ENCODE data around the gene DBH.
A peak's percentile ranks its signal among the peaks of the same experiment; 100 is the strongest.

Gene DBH

DNA sequence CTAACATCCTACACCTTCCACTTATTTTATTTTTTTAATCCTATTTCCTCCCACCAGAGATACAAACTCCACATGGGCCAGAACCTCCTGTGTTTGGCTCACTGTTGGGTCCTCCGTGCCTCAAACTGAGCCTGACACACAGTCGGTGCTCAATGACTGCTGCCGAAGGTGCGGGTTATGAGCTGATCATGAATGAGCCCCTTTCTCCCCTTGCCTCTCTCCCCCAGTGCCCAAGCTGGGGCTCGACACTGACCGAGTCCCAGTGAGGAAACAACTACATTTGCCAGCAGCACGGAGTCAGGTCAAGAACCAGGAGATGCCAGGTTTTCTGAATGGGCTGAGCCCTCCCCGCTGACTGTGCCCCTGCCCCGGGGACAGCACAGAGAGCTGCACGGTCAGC is 57.0 kb downstream of the DBH start:
- H3K4me3 Mint-ChIP-seq = no peak overlapping the region
- H3K27ac Mint-ChIP-seq = no peak overlapping the region
- no peaks in the 10 kb centered on the region for H3K9me3 Mint-ChIP-seq (ENCODE audit: low read depth)
- no peaks in the 10 kb centered on the region for H3K27me3 Mint-ChIP-seq
- peaks cover 19% of the 10 kb centered on the region for H3K4me1 Mint-ChIP-seq (ENCODE audit: low read depth)
- H3K36me3 Mint-ChIP-seq = peaks cover 5% of the 10 kb centered on the region

DNA sequence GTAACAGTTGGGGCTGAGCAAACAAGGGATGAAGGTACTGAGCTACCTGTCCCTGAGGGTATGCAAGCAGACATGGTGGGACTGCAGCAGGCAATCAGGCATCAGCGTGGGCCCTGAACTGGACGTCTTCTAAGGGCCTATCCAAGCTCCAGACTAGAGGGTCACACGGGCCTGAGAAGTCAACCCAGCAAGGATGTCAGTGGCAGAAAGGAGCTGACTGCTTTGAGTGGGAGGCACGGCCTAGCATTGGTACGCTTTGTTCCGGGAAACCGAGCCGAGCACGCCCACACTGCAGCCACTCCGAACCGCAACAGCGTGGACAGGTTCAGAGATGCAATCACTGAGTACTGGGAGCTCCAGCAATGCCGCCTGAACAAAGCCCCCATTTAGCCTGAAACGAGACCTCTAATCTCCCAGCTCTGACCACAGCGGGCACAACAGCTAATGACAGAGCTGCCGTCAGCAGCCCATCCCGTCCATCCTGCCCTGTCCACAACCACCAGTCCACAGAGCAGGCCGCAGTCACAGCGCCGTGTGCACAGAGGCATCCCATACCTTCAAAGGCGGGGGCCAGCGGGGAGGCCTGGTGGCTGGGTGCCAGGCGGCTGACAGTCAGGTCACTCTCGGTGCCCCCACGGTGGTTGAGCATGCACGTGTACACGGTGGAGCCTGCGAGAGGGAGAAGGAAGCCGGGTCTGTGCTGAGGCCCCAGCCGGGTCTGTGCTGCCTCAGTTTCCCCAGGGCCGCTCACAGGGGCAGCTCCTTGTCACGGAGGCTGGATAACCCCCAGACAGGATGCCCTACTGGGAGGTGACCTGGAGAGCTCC is 57.8 kb downstream of the DBH start:
- Mint-ChIP-seq H3K36me3 (peaks cover 6% of the 10 kb centered on the region), H3K4me1 (ENCODE audit: low read depth) (peaks cover 26% of the 10 kb centered on the region), H3K4me3 (no peak overlapping the region), H3K27me3 (no peaks in the 10 kb centered on the region), H3K9me3 (ENCODE audit: low read depth) (no peaks in the 10 kb centered on the region), H3K27ac (no peak overlapping the region)

DNA sequence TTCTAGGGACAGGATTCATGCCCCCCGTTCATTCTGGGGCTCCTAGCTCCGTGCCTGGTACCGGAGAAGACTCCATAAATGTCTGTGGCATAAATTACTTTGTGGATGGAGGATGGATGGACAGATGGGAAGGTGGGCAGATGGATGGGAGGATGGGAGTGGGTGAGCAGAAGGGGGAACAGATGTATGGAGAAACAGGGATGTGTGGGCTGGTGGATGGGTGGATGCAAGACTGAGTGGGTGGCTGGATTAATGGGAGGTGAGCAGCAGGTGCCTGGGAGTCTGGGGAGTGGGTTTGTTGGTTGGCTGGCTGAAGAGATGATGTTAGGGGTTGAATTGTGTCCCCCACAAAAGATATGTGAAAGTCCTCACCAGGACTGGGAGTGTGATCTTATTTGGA is 58.5 kb downstream of the DBH start:
- Mint-ChIP-seq H3K27me3 (no peaks in the 10 kb centered on the region), H3K36me3 (peaks cover 6% of the 10 kb centered on the region), H3K4me3 (no peak overlapping the region), H3K9me3 (ENCODE audit: low read depth) (no peaks in the 10 kb centered on the region), H3K27ac (peak overlapping the region; percentile 6), H3K4me1 (ENCODE audit: low read depth) (peaks cover 29% of the 10 kb centered on the region)

DNA sequence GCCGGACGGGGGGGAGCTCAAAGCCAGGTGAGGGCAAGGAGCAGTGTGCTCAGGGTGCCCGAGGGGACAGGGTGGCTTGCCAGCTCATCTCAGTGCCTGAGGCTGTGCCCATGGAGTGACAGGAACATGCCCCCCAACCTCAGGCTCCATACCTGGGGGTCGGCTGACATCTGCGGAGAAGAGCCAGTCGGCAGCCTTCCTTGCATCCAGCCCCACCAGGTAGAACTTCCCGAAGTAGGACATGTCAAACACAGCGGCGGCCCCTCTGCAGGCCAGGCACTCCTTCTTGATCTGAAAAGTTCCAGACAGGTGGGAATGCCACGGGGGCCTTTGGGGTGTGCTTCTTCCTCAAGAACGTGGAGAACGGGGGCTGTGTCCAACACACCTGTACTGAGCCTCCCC is 59.9 kb downstream of the DBH start:
- Mint-ChIP-seq H3K27me3 (no peaks in the 10 kb centered on the region), H3K4me1 (ENCODE audit: low read depth) (peaks cover 40% of the 10 kb centered on the region), H3K36me3 (peaks cover 6% of the 10 kb centered on the region), H3K4me3 (no peak overlapping the region), H3K27ac (peak overlapping the region; percentile 7), H3K9me3 (ENCODE audit: low read depth) (no peaks in the 10 kb centered on the region)

DNA sequence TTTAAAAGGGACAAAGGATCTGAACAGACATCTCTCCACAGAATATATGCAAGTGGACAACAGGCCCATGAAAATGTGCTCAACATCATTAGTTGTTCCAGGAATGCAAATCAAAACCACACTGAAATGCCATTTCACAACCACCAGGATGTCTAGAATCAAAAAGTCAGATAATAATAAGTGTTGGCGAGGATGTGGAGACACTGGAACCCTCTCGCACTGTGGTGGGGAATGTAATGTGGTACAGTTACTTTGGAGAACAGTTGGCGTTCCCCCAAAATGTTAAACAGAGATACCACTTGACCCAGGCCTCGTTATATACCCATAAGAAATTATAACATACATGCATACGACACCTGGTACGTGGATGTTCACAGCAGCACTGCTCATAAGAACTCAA is 63.4 kb downstream of the DBH start:
- Mint-ChIP-seq H3K27me3 (no peaks in the 10 kb centered on the region), H3K27ac (no peak overlapping the region), H3K4me1 (ENCODE audit: low read depth) (peaks cover 49% of the 10 kb centered on the region), H3K36me3 (peaks cover 6% of the 10 kb centered on the region), H3K4me3 (no peak overlapping the region), H3K9me3 (ENCODE audit: low read depth) (no peaks in the 10 kb centered on the region)

DNA sequence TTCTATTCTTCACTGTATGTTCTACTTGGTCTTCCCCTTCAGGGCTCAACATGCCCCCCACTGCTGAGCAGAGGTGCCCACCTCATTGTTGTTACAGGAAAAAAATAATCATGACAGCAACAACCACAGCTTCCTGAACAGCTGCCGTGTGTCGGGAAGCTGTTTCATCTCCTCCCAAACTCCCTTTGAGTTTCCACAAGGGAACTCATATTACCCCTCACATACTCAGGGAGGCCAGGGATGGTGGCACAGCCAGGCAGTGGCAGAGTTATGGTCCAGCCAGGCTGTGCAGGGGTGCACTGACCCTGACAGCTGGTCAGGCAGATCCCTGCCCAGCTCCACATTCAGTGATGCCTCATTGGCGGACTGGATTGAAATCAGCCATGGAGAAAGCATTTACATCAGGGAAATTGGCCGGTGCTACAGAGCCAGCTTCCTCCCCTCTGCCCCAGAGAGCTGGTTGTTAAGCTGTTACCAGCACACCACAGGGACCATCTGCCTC is 64.7 kb downstream of the DBH start:
- H3K9me3 Mint-ChIP-seq (ENCODE audit: low read depth) = no peaks in the 10 kb centered on the region
- H3K27ac Mint-ChIP-seq = peak overlapping the region; percentile 94
- peaks cover 2% of the 10 kb centered on the region for H3K36me3 Mint-ChIP-seq
- H3K4me1 Mint-ChIP-seq (ENCODE audit: low read depth) = peaks cover 46% of the 10 kb centered on the region
- H3K27me3 Mint-ChIP-seq = no peaks in the 10 kb centered on the region
- H3K4me3 Mint-ChIP-seq = peak overlapping the region; percentile 77

DNA sequence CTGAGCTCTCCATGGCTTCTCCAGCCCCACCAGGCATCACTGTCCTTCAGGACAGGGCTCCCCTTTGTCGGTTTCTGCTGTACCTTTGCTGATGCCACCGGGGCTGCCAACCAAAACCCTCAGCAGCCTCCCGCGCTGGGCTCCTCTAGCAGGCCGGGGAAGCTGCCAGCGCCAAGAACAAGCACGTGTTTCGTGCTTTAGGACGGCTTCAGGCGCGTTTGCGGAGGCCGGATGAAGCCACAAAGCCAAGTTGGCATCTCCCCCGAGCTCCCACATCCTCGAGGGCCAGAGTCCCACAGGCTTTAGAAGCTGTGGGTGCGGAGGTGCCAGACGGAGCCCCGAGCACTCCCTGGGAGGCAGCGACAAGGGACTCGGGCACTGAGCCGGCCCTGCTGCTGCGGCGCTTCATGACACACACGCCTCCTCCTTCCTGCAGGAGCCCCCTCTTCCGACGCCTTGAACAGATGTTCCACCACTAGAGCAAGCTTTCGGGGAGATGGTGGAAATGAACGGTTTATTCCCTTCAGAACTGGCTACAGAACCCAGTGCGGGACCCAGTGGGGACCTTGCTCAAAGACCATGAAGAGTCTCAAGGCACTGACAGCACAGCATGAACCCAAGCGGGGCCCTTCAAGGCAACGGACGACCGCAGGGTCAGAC is 65.3 kb downstream of the DBH start:
- peaks cover 48% of the 10 kb centered on the region for H3K4me1 Mint-ChIP-seq (ENCODE audit: low read depth)
- H3K9me3 Mint-ChIP-seq (ENCODE audit: low read depth) = no peaks in the 10 kb centered on the region
- H3K27ac Mint-ChIP-seq = peak overlapping the region; percentile 94
- H3K4me3 Mint-ChIP-seq = peak overlapping the region; percentile 77
- peaks cover 2% of the 10 kb centered on the region for H3K36me3 Mint-ChIP-seq
- no peaks in the 10 kb centered on the region for H3K27me3 Mint-ChIP-seq

DNA sequence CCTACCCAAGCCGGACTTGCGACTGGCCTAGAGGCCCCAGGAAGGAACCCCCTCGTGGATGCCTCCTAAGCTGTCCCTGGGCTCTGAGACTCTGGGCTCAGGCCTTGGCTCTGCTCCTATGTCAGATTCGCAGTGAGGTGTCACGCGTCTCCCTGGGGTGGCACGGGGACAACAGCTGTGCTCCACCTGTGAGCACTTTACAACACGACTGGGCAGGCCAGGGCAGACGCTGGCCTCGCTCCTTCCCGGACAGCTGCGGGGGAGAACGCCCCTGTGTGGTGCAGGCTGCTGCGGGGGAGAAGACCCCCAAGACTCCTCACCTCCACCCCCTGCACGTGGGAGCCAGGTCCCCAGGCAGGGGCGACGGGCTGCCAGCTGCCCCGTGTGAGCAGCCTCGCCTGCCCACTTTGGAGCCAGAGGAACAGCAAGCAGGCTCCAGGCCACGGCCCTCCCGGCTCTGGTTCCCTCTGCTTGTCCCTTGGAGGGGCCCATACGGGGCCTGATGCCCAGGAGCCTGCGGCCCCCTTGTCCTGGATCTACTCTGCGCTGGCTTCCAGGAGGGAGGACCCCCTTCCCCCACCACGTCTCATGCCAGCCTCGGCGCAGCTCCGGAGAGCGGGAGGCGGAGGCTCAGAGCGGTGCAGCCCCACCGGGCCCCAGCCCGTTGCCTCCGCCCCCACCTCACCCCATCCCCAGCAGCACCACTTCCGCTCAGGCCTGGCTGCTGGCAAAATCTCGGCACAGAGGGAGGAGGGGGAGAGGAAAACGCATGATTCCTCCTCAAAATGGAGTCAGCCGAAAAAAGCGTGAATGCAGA is 66.0 kb downstream of the DBH start:
- peaks cover 45% of the 10 kb centered on the region for H3K4me1 Mint-ChIP-seq (ENCODE audit: low read depth)
- no peaks in the 10 kb centered on the region for H3K27me3 Mint-ChIP-seq
- peaks cover 2% of the 10 kb centered on the region for H3K36me3 Mint-ChIP-seq
- H3K4me3 Mint-ChIP-seq = peak overlapping the region; percentile 77
- no peaks in the 10 kb centered on the region for H3K9me3 Mint-ChIP-seq (ENCODE audit: low read depth)
- H3K27ac Mint-ChIP-seq = peak overlapping the region; percentile 94

DNA sequence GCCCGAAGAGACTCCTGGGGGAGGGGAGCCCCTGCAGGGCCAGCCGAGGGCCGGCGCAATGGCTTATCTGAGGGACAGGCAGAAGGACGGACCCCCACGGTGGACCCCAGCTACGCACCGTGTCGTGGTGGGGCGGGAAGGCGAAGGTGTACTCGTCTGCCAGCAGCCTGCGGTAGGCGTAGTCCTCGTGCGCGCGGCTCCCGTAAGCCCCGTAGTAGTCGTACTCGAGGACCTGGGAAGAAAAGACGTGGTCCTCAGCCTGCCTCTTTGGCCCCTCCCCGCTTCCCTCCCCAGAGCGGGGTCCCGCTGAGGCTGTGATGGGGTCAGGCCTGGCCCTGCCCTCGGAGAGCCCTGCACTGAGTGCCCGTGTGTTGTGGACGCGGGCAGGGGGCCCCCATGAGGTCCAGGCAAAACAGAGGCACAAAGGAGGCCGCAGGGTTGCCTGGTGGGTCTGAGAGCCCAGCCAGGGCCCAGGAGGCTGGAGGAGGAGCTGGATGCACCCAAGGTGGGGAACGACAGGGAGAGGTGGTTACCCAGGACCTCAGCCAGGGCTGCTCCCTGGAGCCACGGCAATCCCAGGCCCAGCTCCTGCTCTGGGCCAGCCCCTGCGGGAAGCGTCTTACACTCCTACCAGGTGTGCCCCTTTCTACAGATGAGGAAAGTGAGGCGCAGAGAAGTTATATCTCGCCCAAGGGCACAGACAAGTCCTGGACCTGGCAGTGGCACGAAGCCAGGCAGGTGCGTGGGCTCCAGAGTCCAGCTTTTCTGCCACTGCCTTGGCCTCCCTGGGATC is 66.8 kb downstream of the DBH start:
- Mint-ChIP-seq H3K27ac (peak overlapping the region; percentile 86), H3K9me3 (ENCODE audit: low read depth) (no peaks in the 10 kb centered on the region), H3K4me1 (ENCODE audit: low read depth) (peaks cover 41% of the 10 kb centered on the region), H3K27me3 (no peaks in the 10 kb centered on the region), H3K36me3 (peaks cover 2% of the 10 kb centered on the region), H3K4me3 (peak overlapping the region; percentile 70)

DNA sequence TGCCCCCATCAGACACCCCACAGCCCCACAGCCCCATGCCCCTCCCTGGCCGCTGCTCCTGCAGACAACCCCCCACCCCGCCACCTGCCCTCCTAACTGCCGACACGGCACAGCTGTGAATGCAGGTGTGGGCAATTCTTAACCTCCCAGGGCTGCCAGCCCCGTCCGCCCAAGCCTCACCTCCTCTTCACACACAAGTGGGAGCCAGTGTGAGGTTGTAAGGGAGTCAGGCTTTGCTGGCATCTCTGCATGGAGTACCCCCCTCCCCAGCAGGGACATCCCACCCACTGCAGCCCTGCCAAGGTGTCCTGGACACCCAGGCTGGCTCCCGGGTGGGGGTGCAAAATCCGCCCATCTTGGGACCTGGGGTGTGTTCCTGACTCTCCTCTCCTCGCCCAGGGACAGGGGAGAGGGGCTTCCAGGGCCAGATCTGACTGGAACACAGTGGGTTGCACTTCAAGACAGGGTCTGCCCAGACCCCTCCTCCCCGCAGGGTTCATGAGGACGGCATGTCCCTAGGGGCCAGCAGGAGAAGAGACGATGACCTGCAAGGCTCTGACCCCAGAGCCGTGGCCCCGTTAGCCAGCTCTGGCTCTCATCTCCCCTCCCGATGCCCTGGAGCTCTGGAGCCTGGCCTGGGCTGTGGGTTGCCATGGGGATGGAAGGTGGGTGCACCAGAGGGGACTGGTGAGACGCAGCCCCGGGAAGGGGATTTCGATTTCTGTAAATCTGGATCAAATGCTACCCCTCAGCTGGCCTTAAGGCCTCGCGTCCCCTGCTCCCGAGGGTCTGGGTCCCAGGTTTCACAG is 67.6 kb downstream of the DBH start:
- Mint-ChIP-seq H3K27me3 (no peaks in the 10 kb centered on the region), H3K4me1 (ENCODE audit: low read depth) (peaks cover 35% of the 10 kb centered on the region), H3K36me3 (no peaks in the 10 kb centered on the region), H3K27ac (no peak overlapping the region), H3K4me3 (no peak overlapping the region), H3K9me3 (ENCODE audit: low read depth) (no peaks in the 10 kb centered on the region)

DNA sequence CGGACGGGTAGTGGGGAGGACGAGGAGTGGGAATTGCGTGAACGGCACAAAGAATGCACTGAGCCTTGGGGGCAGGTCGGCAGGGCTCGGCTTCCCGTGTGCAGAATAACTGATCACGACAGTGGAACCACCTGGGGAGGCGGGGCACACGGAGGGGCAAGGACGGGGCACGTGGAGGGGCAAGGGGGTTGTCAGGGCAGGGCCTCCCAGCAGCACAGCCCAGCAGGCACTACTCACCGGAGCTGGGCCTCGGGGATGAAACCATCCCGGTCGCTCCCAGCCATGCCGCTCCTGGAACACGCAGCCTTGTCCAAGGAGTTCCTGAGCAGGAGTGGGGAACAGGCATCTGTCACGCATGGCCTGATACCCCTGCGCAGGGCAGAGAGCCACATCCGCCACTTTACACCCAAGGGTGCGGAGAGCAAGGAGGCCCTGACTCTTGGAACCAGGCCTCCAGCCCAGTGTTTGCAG is 68.6 kb downstream of the DBH start:
- H3K27me3 Mint-ChIP-seq = no peaks in the 10 kb centered on the region
- H3K9me3 Mint-ChIP-seq (ENCODE audit: low read depth) = no peaks in the 10 kb centered on the region
- H3K27ac Mint-ChIP-seq = no peak overlapping the region
- H3K4me1 Mint-ChIP-seq (ENCODE audit: low read depth) = peaks cover 37% of the 10 kb centered on the region
- no peak overlapping the region for H3K4me3 Mint-ChIP-seq
- H3K36me3 Mint-ChIP-seq = no peaks in the 10 kb centered on the region

DNA sequence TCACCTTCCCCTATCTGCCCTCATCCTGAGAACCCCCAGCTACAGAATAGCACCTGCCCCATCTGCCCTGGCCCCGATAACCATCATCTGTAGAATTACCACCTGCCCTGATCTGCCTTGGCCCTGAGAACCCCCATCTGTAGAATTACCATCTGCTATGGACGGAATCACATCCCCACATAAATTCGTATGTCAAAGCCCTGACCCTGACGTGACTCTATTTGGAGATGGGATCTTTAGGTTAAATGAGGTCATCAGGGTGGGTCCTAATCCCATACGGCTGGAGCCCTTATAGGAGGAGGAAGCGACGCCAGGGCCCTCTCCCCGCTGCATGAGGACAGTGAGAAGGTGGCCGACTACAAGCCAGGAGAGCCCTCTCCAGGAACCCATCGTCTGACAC is 69.4 kb downstream of the DBH start:
- Mint-ChIP-seq H3K4me3 (no peak overlapping the region), H3K27ac (no peak overlapping the region), H3K4me1 (ENCODE audit: low read depth) (peaks cover 35% of the 10 kb centered on the region), H3K36me3 (no peaks in the 10 kb centered on the region), H3K27me3 (no peaks in the 10 kb centered on the region), H3K9me3 (ENCODE audit: low read depth) (no peaks in the 10 kb centered on the region)

DNA sequence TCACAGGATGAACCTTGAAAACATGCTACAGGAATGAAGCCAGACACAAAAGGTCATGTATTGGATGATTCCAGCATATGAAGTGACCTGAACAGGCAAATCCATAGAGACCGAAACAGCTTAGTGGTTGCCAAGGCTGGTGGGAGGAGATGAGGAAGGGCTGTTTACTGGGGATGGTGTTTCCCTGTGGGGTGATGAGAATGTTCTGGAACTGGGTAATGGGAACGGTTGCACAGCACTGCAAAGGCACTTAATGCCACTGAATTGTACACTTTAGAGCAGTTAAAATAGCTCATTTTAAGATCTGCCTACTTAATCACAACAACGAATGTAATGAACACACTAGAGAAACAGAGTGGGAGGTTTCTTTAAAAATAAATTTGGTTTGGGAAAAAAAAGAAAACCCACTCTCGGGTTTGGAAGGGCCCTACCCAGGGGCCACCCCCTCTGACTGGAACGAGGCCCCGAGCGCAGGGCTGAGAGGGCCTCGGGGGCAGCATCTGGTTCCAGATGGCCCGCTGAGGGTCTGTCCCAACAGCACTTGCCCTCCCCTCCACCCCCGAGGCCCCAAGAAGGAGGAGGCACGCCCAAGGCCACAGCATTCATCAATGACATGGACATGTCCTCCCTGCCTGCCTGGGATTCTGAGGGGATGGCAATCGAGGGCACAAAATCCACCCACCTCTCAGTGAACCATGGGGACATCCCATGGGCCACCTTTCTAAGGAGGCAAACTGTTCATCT is 70.3 kb downstream of the DBH start:
- no peak overlapping the region for H3K4me3 Mint-ChIP-seq
- no peaks in the 10 kb centered on the region for H3K36me3 Mint-ChIP-seq
- no peaks in the 10 kb centered on the region for H3K27me3 Mint-ChIP-seq
- no peak overlapping the region for H3K27ac Mint-ChIP-seq
- H3K4me1 Mint-ChIP-seq (ENCODE audit: low read depth) = peaks cover 27% of the 10 kb centered on the region
- no peaks in the 10 kb centered on the region for H3K9me3 Mint-ChIP-seq (ENCODE audit: low read depth)

All from activated naive CD8-positive, alpha-beta T cell (primary cell).